Mesodermal cell (in vitro differentiated cells): ENCODE data around the gene TTC23.
A peak's percentile ranks its signal among the peaks of the same experiment; 100 is the strongest.

ENCODE experiments used
- H3K27ac ChIP-seq: 2 replicates; pipeline ENCODE4 v1.7.0; 2013; ENCODE audit warnings: mild to moderate bottlenecking, low read depth, low read length, moderate library complexity; ENCODE audit not compliant: severe bottlenecking
- H3K36me3 ChIP-seq: 2 replicates; pipeline ENCODE4 v1.7.1; 2013; ENCODE audit warnings: mild to moderate bottlenecking, low read length, moderate library complexity; ENCODE audit not compliant: control insufficient read depth, insufficient read depth
- H3K4me1 ChIP-seq: one replicate; pipeline ENCODE4 v1.7.1; 2013; ENCODE audit warnings: mild to moderate bottlenecking, low read length; ENCODE audit not compliant: insufficient read depth, control insufficient read depth, poor library complexity, severe bottlenecking
- H3K4me3 ChIP-seq: 2 replicates; pipeline ENCODE4 v1.7.0; 2013; ENCODE audit warnings: low read length, control low read depth, mild to moderate bottlenecking; ENCODE audit not compliant: insufficient read depth, poor library complexity, severe bottlenecking; ENCODE audit errors: extremely low read depth
- H3K9me3 ChIP-seq: 2 replicates; pipeline ENCODE4 v1.7.1; 2013; ENCODE audit warnings: mild to moderate bottlenecking, low read length, moderate library complexity; ENCODE audit not compliant: control insufficient read depth
- WGBS, 2 experiments: methylation state at CpG; one replicate each; pipeline ENCODE4 v1.1.5; 2013; ENCODE audit warnings: missing lambda C conversion rate in 2 of 2; ENCODE audit not compliant: insufficient coverage in 2 of 2; 5-methylcytosine and 5-hydroxymethylcytosine counted together

The TTC23 gene

DNA sequence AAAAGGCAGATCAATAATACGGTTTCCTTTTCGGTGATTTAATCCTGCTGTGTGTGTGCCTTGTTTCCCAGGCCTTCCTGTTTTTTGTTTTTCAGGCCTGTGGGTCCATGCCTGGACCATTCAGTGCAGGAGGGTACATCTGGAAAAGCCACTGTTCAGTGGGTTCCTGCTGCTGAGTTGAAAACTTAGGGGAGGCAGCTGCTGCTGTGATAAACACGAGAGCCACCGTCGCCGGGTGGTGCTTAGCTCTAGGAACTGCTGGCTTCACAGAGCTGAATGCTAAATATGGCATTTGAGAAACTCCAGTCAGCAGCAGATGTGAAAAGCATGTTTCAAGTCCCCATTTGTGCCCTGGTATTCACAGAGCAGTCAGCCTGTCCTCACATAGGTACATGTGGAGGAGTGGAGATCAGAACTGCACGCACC is 100.5 kb downstream of the TTC23 start:
- Histone ChIP-seq H3K36me3 (peaks cover 15% of the 10 kb centered on the region), H3K4me1 (peaks cover 4% of the 10 kb centered on the region), H3K4me3 (no peak overlapping the region), H3K9me3 (no peaks in the 10 kb centered on the region), H3K27ac (no peak overlapping the region)
- WGBS, 2 experiments = 84 to 88% methylated on average over 7 of the region's 7 CpGs

DNA sequence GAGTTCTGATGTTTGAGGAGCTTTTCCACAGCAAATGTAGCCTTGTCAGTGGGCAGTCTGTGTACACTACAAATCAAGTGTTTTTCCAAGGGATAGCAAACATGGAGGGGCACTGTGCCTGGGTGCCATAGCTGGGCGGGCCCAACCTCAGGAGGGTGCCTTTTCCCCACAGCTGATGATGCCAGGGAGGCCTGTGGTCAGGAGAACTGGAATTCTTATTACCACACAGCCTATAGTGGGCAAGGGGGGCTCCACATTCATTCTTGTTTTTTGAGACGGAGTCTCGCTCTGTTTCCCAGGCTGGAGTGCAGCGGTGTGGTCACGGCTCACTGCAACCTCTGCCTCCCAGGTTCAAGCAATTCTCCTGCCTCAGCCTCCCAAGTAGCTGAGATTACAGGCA is 102.7 kb downstream of the TTC23 start:
- 83 to 88% methylated on average over 2 to 4 of the region's 5 CpGs for WGBS, 2 experiments
- Histone ChIP-seq H3K27ac (no peak overlapping the region), H3K9me3 (no peaks in the 10 kb centered on the region), H3K4me3 (no peak overlapping the region), H3K4me1 (peaks cover 26% of the 10 kb centered on the region), H3K36me3 (peaks cover 6% of the 10 kb centered on the region)

DNA sequence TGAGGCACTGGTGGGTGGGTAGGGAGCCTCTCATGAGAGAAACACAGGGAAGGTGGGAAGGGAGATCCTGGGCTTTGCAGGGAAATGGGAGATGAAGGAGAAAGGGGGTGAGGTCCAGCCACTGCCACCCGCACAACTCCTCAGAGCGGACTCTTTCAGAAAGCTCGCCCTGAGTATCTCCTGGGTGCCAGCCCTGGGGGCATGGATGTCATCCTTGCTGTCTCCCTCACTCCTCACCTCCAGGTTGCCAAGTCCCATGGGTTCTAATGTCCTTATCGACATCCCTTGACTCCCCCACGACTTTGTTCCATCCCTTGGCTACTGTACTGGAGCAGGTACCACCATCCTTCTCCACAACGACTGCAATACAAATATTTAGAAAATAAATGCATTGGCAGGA is 103.6 kb downstream of the TTC23 start:
- H3K4me1 ChIP-seq = peaks cover 26% of the 10 kb centered on the region
- WGBS, 2 experiments = 84 to 93% methylated on average over 4 of the region's 6 CpGs
- H3K9me3 ChIP-seq = no peaks in the 10 kb centered on the region
- H3K27ac ChIP-seq = no peak overlapping the region
- peaks cover 3% of the 10 kb centered on the region for H3K36me3 ChIP-seq
- H3K4me3 ChIP-seq = no peak overlapping the region

DNA sequence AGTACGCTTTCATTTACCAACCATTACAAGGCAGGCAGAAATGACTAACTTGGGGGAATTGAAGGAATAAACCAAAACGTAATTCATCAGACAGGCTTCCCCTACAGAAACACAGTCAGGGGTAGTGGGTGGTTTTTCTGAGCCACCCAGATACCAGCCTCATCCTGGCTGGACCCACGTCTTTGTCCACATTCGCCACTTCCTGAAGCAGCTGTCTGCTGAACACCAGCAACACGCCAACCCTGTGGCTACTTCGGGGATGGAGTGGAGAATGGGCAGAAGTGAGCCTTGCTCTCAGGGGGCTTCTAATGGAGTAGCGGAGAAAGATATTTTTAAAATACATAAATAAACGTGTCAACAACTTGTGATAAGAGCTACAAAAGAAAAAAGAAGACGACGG is 104.4 kb downstream of the TTC23 start:
- peaks cover 26% of the 10 kb centered on the region for H3K4me1 ChIP-seq
- 88 to 93% methylated on average over 2 to 7 of the region's 10 CpGs for WGBS, 2 experiments
- H3K27ac ChIP-seq = no peak overlapping the region
- H3K9me3 ChIP-seq = no peaks in the 10 kb centered on the region
- peaks cover 6% of the 10 kb centered on the region for H3K36me3 ChIP-seq
- H3K4me3 ChIP-seq = no peak overlapping the region

DNA sequence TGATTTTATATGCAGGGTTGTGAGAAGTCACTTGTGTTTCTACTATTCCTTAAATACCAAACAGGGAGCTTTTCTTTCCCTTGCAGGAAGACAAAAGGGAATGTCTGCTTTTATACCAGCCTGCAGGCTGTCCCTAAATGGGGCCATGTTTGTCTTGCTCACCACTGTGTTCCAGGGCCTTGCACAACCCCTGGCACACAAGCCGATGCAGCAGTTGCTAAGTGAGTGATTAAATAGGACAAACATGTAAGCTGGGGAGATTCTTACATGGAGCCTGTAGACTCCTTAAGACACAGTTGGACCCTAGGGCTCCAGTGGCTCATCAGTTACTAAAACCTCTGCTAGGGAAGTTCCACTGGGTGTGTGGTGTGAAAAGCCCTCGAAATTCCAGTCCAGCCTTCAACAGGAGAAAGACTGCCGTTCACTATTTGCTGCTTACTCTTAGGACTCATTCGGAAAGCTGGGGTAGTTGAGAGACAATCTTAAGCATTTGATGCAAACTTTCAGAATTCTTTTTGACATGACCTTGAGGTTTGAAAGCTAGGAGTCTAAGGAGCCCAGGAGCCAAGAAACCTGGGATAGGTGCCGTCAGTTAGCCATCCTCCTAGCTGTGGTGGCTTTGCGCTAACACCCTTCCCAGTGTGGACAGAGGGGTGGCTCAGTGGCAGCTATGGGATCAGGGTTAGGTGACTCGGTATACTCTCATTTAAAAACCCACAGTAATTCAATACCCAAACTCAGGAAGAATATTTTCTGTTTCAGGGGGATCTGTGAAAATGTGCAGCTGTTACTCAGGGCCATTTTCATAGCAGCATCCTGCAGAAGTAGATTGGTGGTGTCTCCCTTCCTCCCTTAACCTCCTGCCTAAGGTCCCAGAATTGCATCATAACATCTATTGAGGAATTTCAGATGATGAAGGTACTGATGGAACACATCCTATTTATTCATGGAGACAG is 105.4 kb downstream of the TTC23 start:
- Histone ChIP-seq H3K4me3 (no peak overlapping the region), H3K27ac (peak overlapping the region; percentile 73), H3K36me3 (peaks cover 10% of the 10 kb centered on the region), H3K4me1 (peaks cover 30% of the 10 kb centered on the region), H3K9me3 (no peaks in the 10 kb centered on the region)
- 84 to 96% methylated on average over 4 to 6 of the region's 7 CpGs for WGBS, 2 experiments

DNA sequence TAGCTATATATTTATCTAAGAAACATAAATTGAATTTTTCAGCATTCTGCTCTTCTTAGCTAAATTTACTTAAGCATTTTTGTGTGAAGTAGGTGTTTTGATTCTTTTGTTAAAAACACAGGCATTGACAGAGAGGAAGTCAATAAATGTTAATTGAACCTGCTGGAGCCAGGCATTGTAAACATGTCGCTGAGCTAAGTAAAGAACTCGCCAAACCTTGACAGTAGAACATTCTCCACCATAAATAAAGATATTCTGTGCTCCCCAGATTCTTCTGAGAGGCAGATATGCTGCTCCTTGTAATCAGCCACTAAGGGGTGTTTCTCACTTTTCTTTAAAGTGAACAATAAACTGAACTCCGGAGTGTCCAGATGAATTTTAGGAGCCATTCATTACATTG is 106.1 kb downstream of the TTC23 start:
- H3K27ac ChIP-seq = peak overlapping the region; percentile 73
- no peak overlapping the region for H3K4me3 ChIP-seq
- 29% methylated on average over 2 of the region's 3 CpGs; no CpG with 5 or more reads in 1 of the 2 experiments for WGBS, 2 experiments

DNA sequence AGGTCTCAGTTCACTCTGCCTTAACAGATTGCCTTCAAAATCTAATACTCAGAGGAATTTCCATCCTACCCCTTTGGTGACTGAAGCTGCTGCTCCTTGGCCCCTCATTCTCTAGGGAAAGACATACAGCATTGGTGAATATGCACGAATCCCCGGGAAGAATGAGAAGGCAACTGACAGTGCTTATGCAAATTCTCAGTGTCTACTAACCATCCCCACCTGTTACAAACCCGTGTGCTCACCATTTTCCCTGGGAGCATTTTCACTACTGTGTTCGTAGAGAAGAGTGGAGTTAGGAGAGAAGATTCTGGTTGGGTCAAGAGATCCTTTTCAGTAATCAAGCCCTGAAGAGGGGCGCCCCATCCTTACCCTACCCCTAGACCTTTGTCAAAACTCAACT is 106.8 kb downstream of the TTC23 start:
- H3K4me3 ChIP-seq = no peak overlapping the region
- H3K9me3 ChIP-seq = no peaks in the 10 kb centered on the region
- peaks cover 20% of the 10 kb centered on the region for H3K36me3 ChIP-seq
- peaks cover 30% of the 10 kb centered on the region for H3K4me1 ChIP-seq
- 23% methylated on average over 2 of the region's 5 CpGs; no CpG with 5 or more reads in 1 of the 2 experiments for WGBS, 2 experiments
- H3K27ac ChIP-seq = no peak overlapping the region

More for the DNA sequence above, 106.1 kb downstream of the TTC23 start:
- Histone ChIP-seq H3K4me1 (peaks cover 30% of the 10 kb centered on the region), H3K36me3 (peaks cover 17% of the 10 kb centered on the region), H3K9me3 (no peaks in the 10 kb centered on the region)

DNA sequence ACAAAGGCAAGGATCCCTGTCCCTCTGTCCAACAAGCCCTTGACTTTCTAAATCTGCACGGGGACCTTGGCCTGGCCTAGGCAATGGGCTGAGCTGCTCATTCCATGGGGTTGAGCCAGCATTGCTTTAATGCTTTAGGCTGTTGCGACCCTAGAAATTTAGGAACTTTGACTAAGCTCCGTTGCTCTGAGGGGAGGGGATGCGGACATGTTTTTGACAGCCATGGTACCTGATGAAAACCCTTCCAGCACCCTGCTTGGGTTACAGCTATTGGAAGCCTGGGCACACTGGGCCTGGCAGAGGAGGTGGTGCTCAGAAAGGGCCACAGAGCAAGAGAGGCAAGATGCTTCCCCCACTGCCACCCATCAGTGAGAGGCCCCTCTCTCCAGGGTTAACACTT is 107.4 kb downstream of the TTC23 start:
- no peaks in the 10 kb centered on the region for H3K9me3 ChIP-seq
- no peak overlapping the region for H3K4me3 ChIP-seq
- H3K27ac ChIP-seq = no peak overlapping the region
- peaks cover 26% of the 10 kb centered on the region for H3K36me3 ChIP-seq
- 93% methylated on average over 4 of the region's 4 CpGs for WGBS, 2 experiments
- peaks cover 30% of the 10 kb centered on the region for H3K4me1 ChIP-seq

DNA sequence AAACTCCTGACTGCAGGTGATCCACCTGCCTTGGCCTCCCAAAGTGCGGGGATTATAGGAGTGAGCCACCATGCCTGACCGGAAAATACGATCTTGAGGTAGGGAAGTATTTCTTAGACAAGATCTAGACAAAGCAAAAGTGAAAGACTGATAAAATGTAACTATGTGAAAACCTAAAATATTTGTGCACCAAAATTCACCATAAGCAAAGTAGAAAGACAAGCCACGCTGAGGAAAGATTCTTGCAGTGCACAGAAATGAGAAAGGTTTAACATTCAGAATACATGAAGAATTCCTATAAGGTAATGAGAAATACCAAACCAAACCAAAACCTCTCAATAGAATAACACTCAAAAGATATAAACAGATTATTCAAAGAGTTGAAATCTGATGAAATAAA is 108.8 kb downstream of the TTC23 start:
- Histone ChIP-seq H3K9me3 (no peaks in the 10 kb centered on the region), H3K4me3 (no peak overlapping the region), H3K4me1 (peaks cover 30% of the 10 kb centered on the region), H3K27ac (no peak overlapping the region), H3K36me3 (peaks cover 34% of the 10 kb centered on the region)
- 56% methylated on average over 2 of the region's 4 CpGs; no CpG with 5 or more reads in 1 of the 2 experiments for WGBS, 2 experiments

DNA sequence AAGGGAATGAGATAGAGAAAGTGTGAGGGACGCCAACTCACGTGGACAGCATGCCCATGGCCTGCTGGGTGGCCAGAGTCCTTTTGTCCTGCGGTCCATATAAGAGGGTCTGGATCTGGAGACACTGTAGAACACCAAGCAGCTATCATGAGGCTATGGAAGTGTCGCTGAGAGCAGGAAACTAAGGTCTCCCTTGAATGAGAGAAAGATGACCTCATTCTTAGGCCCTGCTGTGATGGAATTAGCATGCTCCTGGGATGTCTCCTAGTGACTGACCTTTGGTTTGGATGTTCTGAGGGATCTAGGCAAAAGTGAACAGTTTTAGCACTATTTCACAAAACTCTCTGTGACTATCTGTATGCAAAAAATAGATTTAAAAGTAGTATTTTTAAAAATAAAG is 110.1 kb downstream of the TTC23 start:
- H3K27ac ChIP-seq = no peak overlapping the region
- no peak overlapping the region for H3K4me3 ChIP-seq
- WGBS, 2 experiments = 82 to 86% methylated on average over 4 of the region's 4 CpGs
- H3K9me3 ChIP-seq = no peaks in the 10 kb centered on the region
- H3K4me1 ChIP-seq = peaks cover 28% of the 10 kb centered on the region
- peaks cover 38% of the 10 kb centered on the region for H3K36me3 ChIP-seq

DNA sequence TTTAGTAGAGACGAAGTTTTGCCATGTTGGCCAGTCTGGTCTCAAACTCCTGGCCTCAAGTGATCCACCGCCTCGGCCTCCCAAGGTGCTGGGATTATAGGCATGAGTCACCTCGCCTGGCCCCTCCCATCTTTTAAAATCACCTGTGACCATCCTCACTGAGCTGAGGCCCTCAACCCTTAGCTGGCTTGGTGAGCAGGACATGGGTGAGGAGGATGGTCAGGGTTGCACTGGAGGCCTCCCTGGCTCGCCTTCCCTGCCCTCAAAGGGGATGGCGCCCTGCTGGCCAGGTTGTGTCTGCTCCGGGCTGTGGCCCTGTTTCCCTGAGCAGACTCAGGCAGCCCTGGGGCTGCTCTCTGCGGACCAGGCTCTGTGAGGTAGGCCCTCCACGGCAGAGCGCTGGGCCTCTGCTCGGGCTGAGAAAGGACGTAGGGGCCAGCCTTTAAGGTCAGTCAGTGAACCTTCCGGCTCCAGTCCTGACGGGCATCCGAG is 110.8 kb downstream of the TTC23 start:
- Histone ChIP-seq H3K4me3 (no peak overlapping the region), H3K4me1 (peaks cover 23% of the 10 kb centered on the region), H3K36me3 (peaks cover 46% of the 10 kb centered on the region), H3K9me3 (no peaks in the 10 kb centered on the region), H3K27ac (no peak overlapping the region)
- WGBS, 2 experiments = 90 to 93% methylated on average over 11 to 15 of the region's 15 CpGs
